SU-DHL-6 (cell line): ENCODE results near the gene VANGL1.

ENCODE experiments used
- H2AFZ ChIP-seq: fragments of 200-600 bp; sonication (generic); 2 replicates; pipeline ENCODE4 v1.6.1; 2014; ENCODE audit warnings: low read depth, mild to moderate bottlenecking, moderate library complexity, mixed read lengths, antibody characterized with exemption, low read length; ENCODE audit not compliant: severe bottlenecking
- H3F3A ChIP-seq: fragments of 200-600 bp; shearing (Covaris generic); 2 replicates; pipeline ENCODE4 v1.6.0; 2016; ENCODE audit warnings: antibody characterized with exemption, mild to moderate bottlenecking; ENCODE audit not compliant: insufficient read depth
- H3K27ac ChIP-seq: fragments of 200-600 bp; sonication (generic); 2 replicates; pipeline ENCODE4 v1.5.1; 2016; ENCODE audit warnings: low read depth, mild to moderate bottlenecking, low read length, moderate library complexity, mixed read lengths
- H3K27me3 ChIP-seq: fragments of 200-600 bp; sonication (generic), shearing (Covaris generic); 2 replicates; pipeline ENCODE4 v1.6.0; 2014; ENCODE audit warnings: mild to moderate bottlenecking, low read length
- H3K36me3 ChIP-seq: fragments of 200-600 bp; sonication (generic); 2 replicates; pipeline ENCODE4 v1.6.1; 2014; ENCODE audit warnings: mild to moderate bottlenecking, low read length, mixed read lengths
- H3K4me2 ChIP-seq: fragments of 300-600, 200-600 bp; shearing (Covaris generic), sonication (generic); 2 replicates; pipeline ENCODE4 v1.6.0; 2014; ENCODE audit warnings: low read length, low read depth, mild to moderate bottlenecking; ENCODE audit not compliant: poor library complexity, severe bottlenecking
- H3K4me3 ChIP-seq: fragments of 200-600 bp; sonication (generic); 2 replicates; pipeline ENCODE4 v1.5.1; 2014; ENCODE audit warnings: antibody characterized with exemption, low read length, mild to moderate bottlenecking, mixed read lengths; ENCODE audit not compliant: insufficient read depth, poor library complexity, severe bottlenecking
- H3K79me2 ChIP-seq: fragments of 200-600 bp; sonication (generic); 2 replicates; pipeline ENCODE4 v1.6.1; 2014; ENCODE audit warnings: mild to moderate bottlenecking, low read length, moderate library complexity; ENCODE audit not compliant: insufficient read depth
- H3K9ac ChIP-seq: fragments of 200-600 bp; sonication (generic); 2 replicates; pipeline ENCODE4 v1.7.0; 2014; ENCODE audit warnings: mild to moderate bottlenecking, low read length
- H3K9me2 ChIP-seq: fragments of 200-600 bp; sonication (generic); replicated peaks from 2 replicates; pipeline ENCODE4 v1.6.1; 2014; ENCODE audit warnings: low read length; ENCODE audit not compliant: insufficient read depth
- H3K9me3 ChIP-seq: fragments of 200-600 bp; sonication (generic); 2 replicates; pipeline ENCODE4 v1.6.1; 2014; ENCODE audit warnings: low read length, mixed read lengths; ENCODE audit not compliant: insufficient read depth
- H4K20me1 ChIP-seq: fragments of 200-600 bp; sonication (generic); 2 replicates; pipeline ENCODE4 v1.6.1; 2014; ENCODE audit warnings: low read depth, mild to moderate bottlenecking, antibody characterized with exemption, low read length, moderate library complexity, mixed read lengths
- EZH2phosphoT487 ChIP-seq: fragments of 200-600 bp; sonication (generic), shearing (Covaris generic); conservative IDR thresholded peaks from 2 replicates; pipeline ENCODE4 v1.6.1; 2018; ENCODE audit warnings: mild to moderate bottlenecking, antibody characterized with exemption, low read length, moderate library complexity, mixed read lengths
- TF ChIP-seq, protein P1 (sequence below): fragments of 200-600 bp; sonication (generic); IDR thresholded peaks from one replicate; pipeline ENCODE4 v1.5.1; 2017; ENCODE audit warnings: antibody characterized with exemption, mild to moderate bottlenecking, low read length, moderate library complexity; ENCODE audit not compliant: insufficient read depth, poor library complexity, severe bottlenecking

The VANGL1 gene

DNA sequence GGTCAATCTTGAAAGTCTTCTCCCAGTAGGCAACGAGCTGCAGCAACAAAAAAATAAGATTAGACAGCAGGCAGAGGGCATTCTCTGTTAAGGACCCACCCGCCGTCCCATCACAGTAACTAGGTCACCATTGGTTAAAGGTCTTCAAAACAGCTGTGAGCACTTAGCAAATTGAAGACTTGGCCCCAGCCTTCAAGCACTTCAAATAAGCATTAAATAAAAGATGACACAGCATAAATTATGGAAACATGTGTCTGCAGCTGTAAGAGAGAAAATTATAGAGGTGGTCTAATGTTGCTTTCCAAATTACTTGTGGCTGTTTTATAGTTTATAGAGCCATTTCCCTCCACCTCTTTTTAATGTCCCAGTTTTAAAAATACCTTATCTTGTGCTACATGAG, 61.2 kb downstream of the VANGL1 start:
- Histone ChIP-seq H3K36me3 (no peaks in the 10 kb centered on the region), H3K4me2 (no peak overlapping the region), H3K4me3 (no peak overlapping the region), H3K79me2 (no peaks in the 10 kb centered on the region), H2AFZ (no peak overlapping the region), H3K9me2 (no peaks in the 10 kb centered on the region), H3K27ac (no peak overlapping the region), H3F3A (no peaks in the 10 kb centered on the region), H3K27me3 (no peaks in the 10 kb centered on the region), H3K9me3 (no peaks in the 10 kb centered on the region), H3K9ac (no peak overlapping the region), H4K20me1 (no peaks in the 10 kb centered on the region)
- TF ChIP-seq EZH2phosphoT487: no peak
- TF ChIP-seq, protein P1, sequence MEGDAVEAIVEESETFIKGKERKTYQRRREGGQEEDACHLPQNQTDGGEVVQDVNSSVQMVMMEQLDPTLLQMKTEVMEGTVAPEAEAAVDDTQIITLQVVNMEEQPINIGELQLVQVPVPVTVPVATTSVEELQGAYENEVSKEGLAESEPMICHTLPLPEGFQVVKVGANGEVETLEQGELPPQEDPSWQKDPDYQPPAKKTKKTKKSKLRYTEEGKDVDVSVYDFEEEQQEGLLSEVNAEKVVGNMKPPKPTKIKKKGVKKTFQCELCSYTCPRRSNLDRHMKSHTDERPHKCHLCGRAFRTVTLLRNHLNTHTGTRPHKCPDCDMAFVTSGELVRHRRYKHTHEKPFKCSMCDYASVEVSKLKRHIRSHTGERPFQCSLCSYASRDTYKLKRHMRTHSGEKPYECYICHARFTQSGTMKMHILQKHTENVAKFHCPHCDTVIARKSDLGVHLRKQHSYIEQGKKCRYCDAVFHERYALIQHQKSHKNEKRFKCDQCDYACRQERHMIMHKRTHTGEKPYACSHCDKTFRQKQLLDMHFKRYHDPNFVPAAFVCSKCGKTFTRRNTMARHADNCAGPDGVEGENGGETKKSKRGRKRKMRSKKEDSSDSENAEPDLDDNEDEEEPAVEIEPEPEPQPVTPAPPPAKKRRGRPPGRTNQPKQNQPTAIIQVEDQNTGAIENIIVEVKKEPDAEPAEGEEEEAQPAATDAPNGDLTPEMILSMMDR: no peak

DNA sequence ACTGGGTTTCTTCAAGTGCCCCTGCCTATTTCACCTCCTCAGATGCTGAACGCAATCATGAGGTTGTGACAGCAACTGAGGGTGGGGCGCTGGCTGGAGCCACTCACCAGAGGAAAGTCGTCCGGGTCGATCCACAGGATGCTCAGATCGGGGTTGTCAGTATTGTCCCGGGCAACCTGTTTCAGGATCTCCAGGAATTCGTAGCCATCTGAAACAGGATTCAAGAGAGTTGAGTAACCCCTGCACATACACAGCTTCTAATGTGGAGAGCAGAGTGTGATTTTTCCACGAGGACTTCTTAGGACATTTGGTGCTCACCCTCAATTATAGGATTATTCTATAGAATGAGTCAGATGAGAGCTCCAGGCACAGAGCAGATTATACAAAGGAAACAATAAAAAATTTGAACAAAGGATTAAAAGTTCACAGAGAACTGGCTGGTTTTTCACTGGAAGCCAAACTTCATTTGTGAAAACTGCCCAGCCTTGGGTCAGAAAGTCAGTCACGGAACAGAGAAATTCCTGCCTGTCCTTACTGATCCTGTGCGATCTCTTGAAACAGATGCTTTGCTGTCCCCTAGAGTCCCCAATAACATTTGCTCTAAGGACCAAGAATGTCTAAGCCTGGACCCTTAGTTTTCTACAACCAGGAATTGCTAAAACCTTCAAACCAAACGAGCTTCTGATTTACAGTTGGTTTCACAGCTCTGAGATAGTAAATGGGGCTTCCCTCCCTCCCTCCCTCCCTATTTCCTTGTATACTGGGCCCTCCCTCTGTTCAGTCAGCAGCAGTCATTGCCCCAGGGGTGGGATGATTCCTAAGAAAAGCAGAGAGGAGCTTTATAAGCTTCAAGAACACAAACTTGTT, 63.5 kb downstream of the VANGL1 start:
- H3K4me3 ChIP-seq: no peak overlapping the region
- H3F3A ChIP-seq: no peaks in the 10 kb centered on the region
- H3K79me2 ChIP-seq: no peaks in the 10 kb centered on the region
- H3K9me3 ChIP-seq: no peaks in the 10 kb centered on the region
- H3K4me2 ChIP-seq: no peak overlapping the region
- H3K9me2 ChIP-seq: no peaks in the 10 kb centered on the region
- H3K36me3 ChIP-seq: no peaks in the 10 kb centered on the region
- H3K27me3 ChIP-seq: no peaks in the 10 kb centered on the region
- H4K20me1 ChIP-seq: no peaks in the 10 kb centered on the region
- no peak for TF ChIP-seq EZH2phosphoT487
- TF ChIP-seq, protein P1: no peak
- H3K27ac ChIP-seq: no peak overlapping the region
- no peak overlapping the region for H2AFZ ChIP-seq
- H3K9ac ChIP-seq: no peak overlapping the region

DNA sequence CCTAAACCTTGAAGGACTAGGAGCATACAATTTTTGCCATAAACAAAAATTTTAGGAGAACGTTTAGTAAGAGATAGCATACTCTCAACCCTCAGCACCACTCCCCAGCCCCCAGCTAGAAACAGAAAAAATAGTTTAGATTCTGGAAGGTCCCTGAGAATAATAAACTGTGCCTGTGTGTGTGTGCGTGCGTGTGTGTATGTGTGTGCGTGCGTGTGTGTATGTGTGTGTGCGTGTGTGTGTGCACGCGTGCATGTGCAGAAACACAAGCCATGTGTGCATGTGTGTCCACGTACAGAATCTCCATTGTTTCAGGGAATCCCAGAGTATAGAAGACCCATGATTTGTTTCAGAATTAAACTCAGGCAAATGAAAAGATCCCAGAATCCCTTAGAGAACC, 64.2 kb downstream of the VANGL1 start:
- no peak overlapping the region for H3K9ac ChIP-seq
- H3K9me3 ChIP-seq: no peaks in the 10 kb centered on the region
- H4K20me1 ChIP-seq: no peaks in the 10 kb centered on the region
- H3F3A ChIP-seq: no peaks in the 10 kb centered on the region
- no peak for TF ChIP-seq EZH2phosphoT487
- TF ChIP-seq, protein P1: no peak
- H3K9me2 ChIP-seq: no peaks in the 10 kb centered on the region
- no peak overlapping the region for H3K4me3 ChIP-seq
- no peaks in the 10 kb centered on the region for H3K27me3 ChIP-seq
- H2AFZ ChIP-seq: no peak overlapping the region
- no peak overlapping the region for H3K27ac ChIP-seq
- H3K4me2 ChIP-seq: no peak overlapping the region
- H3K79me2 ChIP-seq: no peaks in the 10 kb centered on the region
- H3K36me3 ChIP-seq: no peaks in the 10 kb centered on the region
